HEK293 (cell line): ENCODE data around the gene VEPH1.

Source experiments
- CTCF ChIA-PET: fragments of 350-600 bp; formaldehyde crosslinking; extraction: SDS; loops from one replicate; lab custom pipeline; 2021; ENCODE audit warnings: antibody characterized with exemption; lab: Yijun Ruan, JAX
- POLR2A ChIA-PET: fragments of 300-600 bp; formaldehyde crosslinking; extraction: SDS; loops from one replicate; lab custom pipeline; 2020; ENCODE audit warnings: antibody characterized with exemption, inconsistent platforms; lab: Yijun Ruan, JAX
- H3K27ac ChIP-seq: fragments of 200-500 bp; sonication (Bioruptor generic); 2 replicates; pipeline ENCODE4 v1.5.1; 2014; ENCODE audit warnings: low read depth, low read length, control low read depth, inconsistent platforms; ENCODE audit errors: extremely low read depth
- H3K36me3 ChIP-seq, 2 experiments: fragments of 200-500 bp in 1 of 2; sonication (Bioruptor generic) in 1 of 2; 1 replicate in 1 of 2; 2 replicates in 1 of 2; pipeline ENCODE4 v1.5.1; 2014 to 2017; ENCODE audit warnings: inconsistent platforms in 2 of 2, low read length in 2 of 2; ENCODE audit not compliant: control insufficient read depth in 2 of 2, insufficient read depth in 1 of 2
- H3K4me1 ChIP-seq: fragments of 200-500 bp; sonication (Bioruptor generic); 2 replicates; pipeline ENCODE4 v1.5.1; 2014; ENCODE audit warnings: mild to moderate bottlenecking, low read length, inconsistent platforms; ENCODE audit not compliant: control insufficient read depth, insufficient read depth
- H3K4me3 ChIP-seq: 2 replicates; pipeline ENCODE4 v1.5.1; 2011; ENCODE audit warnings: low read depth, mild to moderate bottlenecking, control low read depth, low read length, moderate library complexity
- H3K9me3 ChIP-seq: fragments of 200-500 bp; sonication (Bioruptor generic); 2 replicates; pipeline ENCODE4 v1.5.1; 2014; ENCODE audit warnings: low read depth, low read length, inconsistent platforms; ENCODE audit not compliant: control insufficient read depth, insufficient read depth
- GLIS1 ChIP-seq: fragments of 450-650 bp; formaldehyde crosslinking; IDR thresholded peaks from 2 replicates; pipeline ENCODE4 v1.5.1; 2016; ENCODE audit warnings: missing biosample characterization, missing genetic modification characterization
- HOXD13 ChIP-seq: sonication (generic); formaldehyde crosslinking; IDR thresholded peaks from 2 replicates; pipeline ENCODE4 v1.8.0; 2022; ENCODE audit warnings: missing genetic modification reagents, borderline replicate concordance
- SP7 ChIP-seq: fragments of 450-650 bp; formaldehyde crosslinking; IDR thresholded peaks from 2 replicates; pipeline ENCODE4 v1.5.1; 2016; ENCODE audit warnings: missing biosample characterization, missing genetic modification characterization
- ZBTB17 ChIP-seq: fragments of 450-650 bp; formaldehyde crosslinking; IDR thresholded peaks from 2 replicates; pipeline ENCODE4 v1.5.1; 2016; ENCODE audit warnings: missing biosample characterization, missing genetic modification characterization
- ZNF112 ChIP-seq: fragments of 450-650 bp; formaldehyde crosslinking; IDR thresholded peaks from 2 replicates; pipeline ENCODE4 v1.5.0; 2017; ENCODE audit warnings: missing biosample characterization, missing genetic modification characterization
- ZNF175 ChIP-seq: fragments of 450-650 bp; formaldehyde crosslinking; IDR thresholded peaks from 2 replicates; pipeline ENCODE4 v1.5.1; 2016; ENCODE audit warnings: missing biosample characterization, missing genetic modification characterization
- ZNF184 ChIP-seq: fragments of 450-650 bp; IDR thresholded peaks from 2 replicates; pipeline ENCODE4 v1.5.1; 2018; ENCODE audit warnings: missing biosample characterization, mild to moderate bottlenecking, missing genetic modification characterization
- ZNF223 ChIP-seq: fragments of 450-650 bp; formaldehyde crosslinking; IDR thresholded peaks from 2 replicates; pipeline ENCODE4 v1.5.1; 2016; ENCODE audit warnings: missing biosample characterization, missing genetic modification characterization
- ZNF23 ChIP-seq: fragments of 450-650 bp; formaldehyde crosslinking; IDR thresholded peaks from 2 replicates; pipeline ENCODE4 v1.5.1; 2016; ENCODE audit warnings: missing biosample characterization, missing genetic modification characterization, borderline replicate concordance
- ZNF433 ChIP-seq: fragments of 450-650 bp; formaldehyde crosslinking; IDR thresholded peaks from 2 replicates; pipeline ENCODE4 v1.5.1; 2016; ENCODE audit warnings: missing biosample characterization, missing genetic modification characterization, low read depth
- ZNF501 ChIP-seq: fragments of 450-650 bp; formaldehyde crosslinking; IDR thresholded peaks from 2 replicates; pipeline ENCODE4 v1.5.1; 2016; ENCODE audit warnings: missing biosample characterization, missing genetic modification characterization
- ZNF510 ChIP-seq: fragments of 450-650 bp; formaldehyde crosslinking; IDR thresholded peaks from 2 replicates; pipeline ENCODE4 v1.5.1; 2018; ENCODE audit warnings: mild to moderate bottlenecking, missing genetic modification characterization, missing biosample characterization; ENCODE audit not compliant: insufficient replicate concordance
- ZNF530 ChIP-seq: fragments of 450-650 bp; formaldehyde crosslinking; IDR thresholded peaks from 2 replicates; pipeline ENCODE4 v1.5.1; 2016; ENCODE audit warnings: low read depth, missing biosample characterization, missing genetic modification characterization
- ZNF585B ChIP-seq: fragments of 450-650 bp; formaldehyde crosslinking; IDR thresholded peaks from 2 replicates; pipeline ENCODE4 v1.5.1; 2016; ENCODE audit warnings: missing biosample characterization, missing genetic modification characterization
- ZNF624 ChIP-seq: fragments of 450-650 bp; formaldehyde crosslinking; IDR thresholded peaks from 2 replicates; pipeline ENCODE4 v1.5.1; 2017; ENCODE audit warnings: missing biosample characterization, missing genetic modification characterization
- ZNF629 ChIP-seq: fragments of 450-650 bp; formaldehyde crosslinking; IDR thresholded peaks from 2 replicates; pipeline ENCODE4 v1.5.1; 2017; ENCODE audit warnings: missing biosample characterization, missing genetic modification characterization
- ZNF654 ChIP-seq: fragments of 450-650 bp; formaldehyde crosslinking; IDR thresholded peaks from 2 replicates; pipeline ENCODE4 v1.5.1; 2016; ENCODE audit warnings: low read depth, missing biosample characterization, missing genetic modification characterization
- ZNF747 ChIP-seq: fragments of 450-650 bp; formaldehyde crosslinking; IDR thresholded peaks from 2 replicates; pipeline ENCODE4 v1.5.1; 2016; ENCODE audit warnings: missing biosample characterization, missing genetic modification characterization
- ZNF837 ChIP-seq: fragments of 450-650 bp; formaldehyde crosslinking; IDR thresholded peaks from 2 replicates; pipeline ENCODE4 v1.5.1; 2016; ENCODE audit warnings: missing biosample characterization, missing genetic modification characterization
- TF ChIP-seq, protein P1 (sequence below): fragments of 450-650 bp; formaldehyde crosslinking; IDR thresholded peaks from 2 replicates; pipeline ENCODE4 v1.5.1; 2016; ENCODE audit warnings: missing biosample characterization, missing genetic modification characterization
- TF ChIP-seq, protein P2 (sequence below): fragments of 450-650 bp; formaldehyde crosslinking; IDR thresholded peaks from 2 replicates; pipeline ENCODE4 v1.5.1; 2017; ENCODE audit warnings: missing biosample characterization, missing genetic modification characterization
- TF ChIP-seq, protein P3 (sequence below): fragments of 450-650 bp; formaldehyde crosslinking; IDR thresholded peaks from 2 replicates; pipeline ENCODE4 v1.5.1; 2016; ENCODE audit warnings: missing biosample characterization, missing genetic modification characterization
- TF ChIP-seq, protein P4 (sequence below): fragments of 450-650 bp; formaldehyde crosslinking; IDR thresholded peaks from 2 replicates; pipeline ENCODE4; 2016; ENCODE audit warnings: missing biosample characterization, missing genetic modification characterization

VEPH1 gene

DNA sequence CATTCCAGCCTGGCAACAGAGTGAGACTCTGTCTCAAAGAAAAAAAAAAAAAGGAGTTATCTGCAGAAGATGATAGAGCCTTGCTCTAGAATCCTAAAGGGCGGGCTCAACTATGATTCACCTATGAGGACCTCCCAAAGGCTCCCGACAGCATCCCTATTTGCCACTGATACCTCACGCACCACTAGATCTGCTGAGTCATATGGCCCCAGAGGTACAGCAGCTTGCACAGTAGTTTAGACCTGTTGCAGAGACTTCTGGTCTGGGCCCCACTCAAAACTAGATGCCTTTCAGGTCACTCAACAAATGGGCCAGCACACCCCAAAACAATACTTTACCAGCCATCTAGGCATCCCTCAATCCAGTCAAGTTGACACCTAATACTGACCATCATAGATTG lies 104.6 kb downstream of the VEPH1 start:
- ChIA-PET CTCF (no interaction called here), POLR2A (no interaction called here)
- no peak overlapping the region for H3K27ac ChIP-seq
- no peaks in the 10 kb centered on the region for H3K4me1 ChIP-seq
- TF ChIP-seq ZNF837 (tag by site-specific recombination), result no peak
- no peak for TF ChIP-seq ZNF112
- TF ChIP-seq ZNF624, result no peak
- TF ChIP-seq ZNF585B, result no peak
- TF ChIP-seq ZNF433 (tag by site-specific recombination), result no peak
- TF ChIP-seq ZNF175 (tag by site-specific recombination), result no peak
- H3K4me3 ChIP-seq, result no peak overlapping the region
- H3K36me3 ChIP-seq, result no peaks in the 10 kb centered on the region
- no peaks in the 10 kb centered on the region for H3K9me3 ChIP-seq

GRCh38 chr3:157394411-157394810 lies 108.8 kb downstream of the VEPH1 start:
- no peak for TF ChIP-seq ZNF629 (tag by site-specific recombination)
- no peak for TF ChIP-seq GLIS1 (tag by site-specific recombination)
- TF ChIP-seq, protein P1, sequence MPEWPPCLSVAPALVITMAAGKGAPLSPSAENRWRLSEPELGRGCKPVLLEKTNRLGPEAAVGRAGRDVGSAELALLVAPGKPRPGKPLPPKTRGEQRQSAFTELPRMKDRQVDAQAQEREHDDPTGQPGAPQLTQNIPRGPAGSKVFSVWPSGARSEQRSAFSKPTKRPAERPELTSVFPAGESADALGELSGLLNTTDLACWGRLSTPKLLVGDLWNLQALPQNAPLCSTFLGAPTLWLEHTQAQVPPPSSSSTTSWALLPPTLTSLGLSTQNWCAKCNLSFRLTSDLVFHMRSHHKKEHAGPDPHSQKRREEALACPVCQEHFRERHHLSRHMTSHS (tag by site-specific recombination), result no peak
- no peak for TF ChIP-seq HOXD13 (CRISPR knock-in tag)
- TF ChIP-seq ZBTB17 (tag by site-specific recombination), result no peak
- TF ChIP-seq ZNF184 (tag by site-specific recombination), result no peak
- no peak for TF ChIP-seq ZNF530 (tag by site-specific recombination)
- no peak for TF ChIP-seq ZNF510
- no peak for TF ChIP-seq ZNF23 (tag by site-specific recombination)
- TF ChIP-seq, protein P2, sequence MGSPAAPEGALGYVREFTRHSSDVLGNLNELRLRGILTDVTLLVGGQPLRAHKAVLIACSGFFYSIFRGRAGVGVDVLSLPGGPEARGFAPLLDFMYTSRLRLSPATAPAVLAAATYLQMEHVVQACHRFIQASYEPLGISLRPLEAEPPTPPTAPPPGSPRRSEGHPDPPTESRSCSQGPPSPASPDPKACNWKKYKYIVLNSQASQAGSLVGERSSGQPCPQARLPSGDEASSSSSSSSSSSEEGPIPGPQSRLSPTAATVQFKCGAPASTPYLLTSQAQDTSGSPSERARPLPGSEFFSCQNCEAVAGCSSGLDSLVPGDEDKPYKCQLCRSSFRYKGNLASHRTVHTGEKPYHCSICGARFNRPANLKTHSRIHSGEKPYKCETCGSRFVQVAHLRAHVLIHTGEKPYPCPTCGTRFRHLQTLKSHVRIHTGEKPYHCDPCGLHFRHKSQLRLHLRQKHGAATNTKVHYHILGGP (tag by site-specific recombination), result no peak
- TF ChIP-seq, protein P3, sequence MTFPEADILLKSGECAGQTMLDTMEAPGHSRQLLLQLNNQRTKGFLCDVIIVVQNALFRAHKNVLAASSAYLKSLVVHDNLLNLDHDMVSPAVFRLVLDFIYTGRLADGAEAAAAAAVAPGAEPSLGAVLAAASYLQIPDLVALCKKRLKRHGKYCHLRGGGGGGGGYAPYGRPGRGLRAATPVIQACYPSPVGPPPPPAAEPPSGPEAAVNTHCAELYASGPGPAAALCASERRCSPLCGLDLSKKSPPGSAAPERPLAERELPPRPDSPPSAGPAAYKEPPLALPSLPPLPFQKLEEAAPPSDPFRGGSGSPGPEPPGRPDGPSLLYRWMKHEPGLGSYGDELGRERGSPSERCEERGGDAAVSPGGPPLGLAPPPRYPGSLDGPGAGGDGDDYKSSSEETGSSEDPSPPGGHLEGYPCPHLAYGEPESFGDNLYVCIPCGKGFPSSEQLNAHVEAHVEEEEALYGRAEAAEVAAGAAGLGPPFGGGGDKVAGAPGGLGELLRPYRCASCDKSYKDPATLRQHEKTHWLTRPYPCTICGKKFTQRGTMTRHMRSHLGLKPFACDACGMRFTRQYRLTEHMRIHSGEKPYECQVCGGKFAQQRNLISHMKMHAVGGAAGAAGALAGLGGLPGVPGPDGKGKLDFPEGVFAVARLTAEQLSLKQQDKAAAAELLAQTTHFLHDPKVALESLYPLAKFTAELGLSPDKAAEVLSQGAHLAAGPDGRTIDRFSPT (tag by site-specific recombination), result no peak
- no peak for TF ChIP-seq SP7
- no peak for TF ChIP-seq ZNF501 (tag by site-specific recombination)
- no peak for TF ChIP-seq ZNF654
- TF ChIP-seq ZNF747 (tag by site-specific recombination), result no peak
- TF ChIP-seq, protein P4, sequence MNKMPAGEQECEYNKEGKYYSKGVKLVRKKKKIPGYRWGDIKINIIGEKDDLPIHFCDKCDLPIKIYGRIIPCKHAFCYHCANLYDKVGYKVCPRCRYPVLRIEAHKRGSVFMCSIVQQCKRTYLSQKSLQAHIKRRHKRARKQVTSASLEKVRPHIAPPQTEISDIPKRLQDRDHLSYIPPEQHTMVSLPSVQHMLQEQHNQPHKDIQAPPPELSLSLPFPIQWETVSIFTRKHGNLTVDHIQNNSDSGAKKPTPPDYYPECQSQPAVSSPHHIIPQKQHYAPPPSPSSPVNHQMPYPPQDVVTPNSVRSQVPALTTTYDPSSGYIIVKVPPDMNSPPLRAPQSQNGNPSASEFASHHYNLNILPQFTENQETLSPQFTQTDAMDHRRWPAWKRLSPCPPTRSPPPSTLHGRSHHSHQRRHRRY (tag by site-specific recombination), result no peak
- TF ChIP-seq ZNF223 (tag by site-specific recombination), result no peak
- TF ChIP-seq, all 188 proteins: peak for 0
- H3K4me1 ChIP-seq, result no peaks in the 10 kb centered on the region
- no peak overlapping the region for H3K4me3 ChIP-seq
- no peaks in the 10 kb centered on the region for H3K36me3 ChIP-seq
- CTCF ChIA-PET, result no interaction called here
- H3K27ac ChIP-seq, result no peak overlapping the region
- H3K9me3 ChIP-seq, result no peaks in the 10 kb centered on the region
- POLR2A ChIA-PET, result no interaction called here
